IPS-18a (cell line): ENCODE measurements around the gene TOMM20.

Experiments
- H3K27ac ChIP-seq: one replicate; pipeline ENCODE4 v1.5.1; 2013; ENCODE audit warnings: low read length
- H3K27me3 ChIP-seq: one replicate; pipeline ENCODE4 v1.6.1; 2013; ENCODE audit warnings: mild to moderate bottlenecking, low read length; ENCODE audit not compliant: control insufficient read depth, insufficient read depth
- H3K36me3 ChIP-seq: one replicate; pipeline ENCODE4 v1.6.1; 2013; ENCODE audit warnings: low read depth, low read length; ENCODE audit not compliant: control insufficient read depth
- H3K4me1 ChIP-seq: one replicate; pipeline ENCODE4 v1.6.1; 2013; ENCODE audit warnings: low read depth, low read length; ENCODE audit not compliant: control insufficient read depth
- H3K4me3 ChIP-seq: one replicate; pipeline ENCODE4 v1.5.1; 2013; ENCODE audit warnings: low read length
- H3K9ac ChIP-seq: one replicate; pipeline ENCODE4 v1.6.1; 2013; ENCODE audit warnings: mild to moderate bottlenecking, low read length, moderate library complexity
- H3K9me3 ChIP-seq: one replicate; pipeline ENCODE4 v1.6.1; 2013; ENCODE audit warnings: low read depth, low read length; ENCODE audit not compliant: control insufficient read depth

TOMM20 gene

GRCh38 chr1:235067396-235068157 is 61.1 kb downstream of the TOMM20 start:
- H3K36me3 ChIP-seq, result no peaks in the 10 kb centered on the region
- H3K4me1 ChIP-seq, result no peaks in the 10 kb centered on the region
- H3K4me3 ChIP-seq, result no peak overlapping the region
- no peak overlapping the region for H3K9ac ChIP-seq
- no peaks in the 10 kb centered on the region for H3K9me3 ChIP-seq
- no peaks in the 10 kb centered on the region for H3K27me3 ChIP-seq
- H3K27ac ChIP-seq, result no peak overlapping the region

GRCh38 chr1:235063068-235063765 is 65.4 kb downstream of the TOMM20 start:
- Histone ChIP-seq H3K27me3 (no peaks in the 10 kb centered on the region), H3K4me1 (peaks cover 17% of the 10 kb centered on the region), H3K4me3 (no peak overlapping the region), H3K36me3 (no peaks in the 10 kb centered on the region), H3K27ac (no peak overlapping the region), H3K9ac (no peak overlapping the region), H3K9me3 (no peaks in the 10 kb centered on the region)

- peak overlapping the region; percentile 39 for H3K27ac ChIP-seq
- no peak overlapping the region for H3K9ac ChIP-seq
- no peaks in the 10 kb centered on the region for H3K9me3 ChIP-seq
- peaks cover 17% of the 10 kb centered on the region for H3K4me1 ChIP-seq
- H3K36me3 ChIP-seq, result no peaks in the 10 kb centered on the region
- H3K27me3 ChIP-seq, result no peaks in the 10 kb centered on the region
- H3K4me3 ChIP-seq, result peak overlapping the region; percentile 1
Observed at GRCh38 chr1:235060607-235061470, 67.8 kb downstream of the TOMM20 start.
